ENCODE results near the gene CDH6. TPM values are rescaled to one million over a fixed set of nuclear protein-coding genes. Genes with fewer than 3 reads are reported as not detected.

Gene CDH6
- total RNA-seq, 1 donor from 2014 or later = 7.2 TPM

DNA sequence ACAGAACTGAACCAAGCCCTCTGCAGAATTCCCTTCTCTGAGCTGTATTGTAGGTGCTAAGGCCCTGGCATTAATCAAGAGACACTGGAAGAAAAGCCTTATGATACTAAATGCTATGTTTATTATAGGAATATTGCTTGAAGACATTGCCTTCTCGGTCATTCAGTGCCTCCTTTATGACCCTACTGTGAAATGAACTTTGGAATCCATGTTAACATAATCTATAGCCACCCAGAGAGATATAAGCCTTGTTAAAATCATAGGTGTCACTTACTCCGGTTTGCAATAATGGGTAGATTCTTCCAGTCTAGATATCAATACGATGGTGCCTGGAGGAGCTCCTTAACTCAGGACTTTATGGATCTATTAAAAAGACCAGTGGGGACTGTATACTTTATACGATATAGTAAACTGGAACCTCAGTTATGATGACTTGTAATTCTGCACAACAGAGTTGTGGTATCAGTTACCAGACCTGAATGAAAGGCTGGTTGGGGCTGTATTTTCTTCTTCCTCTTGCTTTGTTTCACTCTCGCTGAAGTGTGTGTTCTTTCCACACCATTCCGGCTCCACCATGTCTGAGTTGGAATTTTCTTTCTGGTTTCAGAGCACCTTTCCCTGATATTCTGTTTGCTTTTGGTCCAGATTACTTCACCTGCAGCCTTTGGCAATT is 183.9 kb downstream of the CDH6 start:
- intact Hi-C loops (cut with DNase I) = no loop called here
- no peak overlapping the region for H3K4me3 ChIP-seq
- H3K9me3 ChIP-seq = no peaks in the 10 kb centered on the region
- H3K36me3 ChIP-seq = no peaks in the 10 kb centered on the region
- no peaks in the 10 kb centered on the region for H3K27me3 ChIP-seq (ENCODE audit: low read depth)
- no peak for DNase-seq
- no peak for ATAC-seq
- H3K4me1 ChIP-seq = no peaks in the 10 kb centered on the region
- H3K27ac ChIP-seq = no peak overlapping the region
- TF ChIP-seq, protein P1, sequence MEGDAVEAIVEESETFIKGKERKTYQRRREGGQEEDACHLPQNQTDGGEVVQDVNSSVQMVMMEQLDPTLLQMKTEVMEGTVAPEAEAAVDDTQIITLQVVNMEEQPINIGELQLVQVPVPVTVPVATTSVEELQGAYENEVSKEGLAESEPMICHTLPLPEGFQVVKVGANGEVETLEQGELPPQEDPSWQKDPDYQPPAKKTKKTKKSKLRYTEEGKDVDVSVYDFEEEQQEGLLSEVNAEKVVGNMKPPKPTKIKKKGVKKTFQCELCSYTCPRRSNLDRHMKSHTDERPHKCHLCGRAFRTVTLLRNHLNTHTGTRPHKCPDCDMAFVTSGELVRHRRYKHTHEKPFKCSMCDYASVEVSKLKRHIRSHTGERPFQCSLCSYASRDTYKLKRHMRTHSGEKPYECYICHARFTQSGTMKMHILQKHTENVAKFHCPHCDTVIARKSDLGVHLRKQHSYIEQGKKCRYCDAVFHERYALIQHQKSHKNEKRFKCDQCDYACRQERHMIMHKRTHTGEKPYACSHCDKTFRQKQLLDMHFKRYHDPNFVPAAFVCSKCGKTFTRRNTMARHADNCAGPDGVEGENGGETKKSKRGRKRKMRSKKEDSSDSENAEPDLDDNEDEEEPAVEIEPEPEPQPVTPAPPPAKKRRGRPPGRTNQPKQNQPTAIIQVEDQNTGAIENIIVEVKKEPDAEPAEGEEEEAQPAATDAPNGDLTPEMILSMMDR (IDR thresholded peaks at IDR 0.05) = no peak

GRCh38 chr5:31378136-31378535 is 184.7 kb downstream of the CDH6 start:
- ATAC-seq (no peak), DNase-seq (no peak)
- Histone ChIP-seq H3K27ac (no peak overlapping the region), H3K27me3 (ENCODE audit: low read depth) (no peaks in the 10 kb centered on the region), H3K36me3 (no peaks in the 10 kb centered on the region), H3K4me3 (no peak overlapping the region), H3K9me3 (no peaks in the 10 kb centered on the region), H3K4me1 (no peaks in the 10 kb centered on the region)
- TF ChIP-seq, protein P1 (IDR thresholded peaks at IDR 0.05) = no peak
- intact Hi-C loops (cut with DNase I) = no loop called here

Measured in lower lobe of right lung (tissue), 2 donors.